CD4-positive, alpha-beta T cell treated with Interleukin-12 subunit alpha and Interleukin-12 subunit beta, for 1 hour (primary cell): ENCODE data around the gene CHST3.

Experiments
- DNase-seq: peaks from one replicate; pipeline ENCODE4 v3.0.0-alpha.2; 2020

CHST3 gene

DNA sequence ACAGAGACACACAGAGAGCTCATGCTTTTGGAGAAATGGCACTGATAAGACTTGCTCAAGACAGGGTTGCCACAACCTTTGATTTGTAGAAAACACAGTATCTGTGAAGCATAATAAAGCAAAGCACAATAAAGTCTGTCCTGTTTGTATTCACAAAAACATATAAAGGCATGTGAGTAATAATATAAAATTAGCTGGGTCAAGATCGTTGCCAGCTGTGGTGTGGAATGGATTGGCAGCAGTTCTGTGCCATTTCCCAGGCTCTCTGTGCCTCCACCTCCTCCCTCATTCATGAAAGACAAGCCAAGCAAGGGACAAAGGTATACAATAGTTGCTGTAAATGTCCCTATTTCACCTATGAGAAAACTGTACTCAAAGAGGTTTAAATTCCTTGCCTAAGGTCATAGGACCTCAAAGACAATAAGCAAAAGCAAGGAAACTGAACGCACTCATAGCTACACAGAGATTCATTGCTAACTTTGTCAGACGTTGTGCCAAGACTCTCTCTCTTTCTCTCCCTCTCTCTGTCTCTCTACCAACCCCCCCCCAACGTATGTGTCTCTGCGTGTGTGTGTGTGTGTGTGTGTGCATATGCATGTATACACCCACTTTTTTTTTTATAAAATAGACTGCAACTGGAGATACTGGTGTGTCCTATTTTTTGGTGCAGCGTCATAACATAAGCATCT, 31.8 kb downstream of the CHST3 start:
- DNase-seq: no peak

DNA sequence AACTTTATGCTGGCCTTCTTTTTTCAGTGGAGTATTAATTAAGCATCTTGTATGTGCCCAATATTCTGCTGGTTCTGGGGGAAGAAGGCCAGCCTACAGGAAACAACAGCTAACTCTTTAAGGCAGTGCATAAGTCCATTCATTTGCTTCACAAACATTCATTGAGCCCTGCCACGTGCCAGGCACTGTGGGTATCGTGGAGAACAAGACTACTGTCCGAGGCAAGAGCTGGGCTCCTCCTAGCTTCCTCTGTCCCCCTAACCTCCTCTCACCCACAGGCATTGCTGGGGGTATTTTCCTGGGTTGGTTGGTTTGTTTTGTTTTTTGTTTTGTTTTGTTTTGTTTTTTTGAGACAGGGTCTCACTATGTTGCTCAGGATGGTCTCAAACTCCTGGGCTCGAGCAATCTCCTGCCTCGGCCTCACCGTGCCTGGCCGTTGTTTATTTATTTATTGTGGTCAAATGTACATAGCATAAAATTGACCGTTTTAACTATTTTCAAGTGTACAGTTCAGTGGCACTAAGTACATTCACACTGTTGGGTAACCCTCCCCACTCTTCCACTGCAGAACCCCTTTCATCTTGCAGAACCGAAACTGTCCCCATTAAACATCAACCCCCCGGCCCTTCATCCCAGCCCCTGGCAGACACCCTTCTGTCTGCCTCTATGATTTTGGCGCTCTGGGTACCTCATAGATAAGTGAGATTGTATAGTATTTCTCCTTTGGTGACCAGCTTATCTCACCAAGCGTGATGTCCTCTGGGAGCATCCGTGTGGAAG, 32.6 kb downstream of the CHST3 start:
- no peak for DNase-seq

DNA sequence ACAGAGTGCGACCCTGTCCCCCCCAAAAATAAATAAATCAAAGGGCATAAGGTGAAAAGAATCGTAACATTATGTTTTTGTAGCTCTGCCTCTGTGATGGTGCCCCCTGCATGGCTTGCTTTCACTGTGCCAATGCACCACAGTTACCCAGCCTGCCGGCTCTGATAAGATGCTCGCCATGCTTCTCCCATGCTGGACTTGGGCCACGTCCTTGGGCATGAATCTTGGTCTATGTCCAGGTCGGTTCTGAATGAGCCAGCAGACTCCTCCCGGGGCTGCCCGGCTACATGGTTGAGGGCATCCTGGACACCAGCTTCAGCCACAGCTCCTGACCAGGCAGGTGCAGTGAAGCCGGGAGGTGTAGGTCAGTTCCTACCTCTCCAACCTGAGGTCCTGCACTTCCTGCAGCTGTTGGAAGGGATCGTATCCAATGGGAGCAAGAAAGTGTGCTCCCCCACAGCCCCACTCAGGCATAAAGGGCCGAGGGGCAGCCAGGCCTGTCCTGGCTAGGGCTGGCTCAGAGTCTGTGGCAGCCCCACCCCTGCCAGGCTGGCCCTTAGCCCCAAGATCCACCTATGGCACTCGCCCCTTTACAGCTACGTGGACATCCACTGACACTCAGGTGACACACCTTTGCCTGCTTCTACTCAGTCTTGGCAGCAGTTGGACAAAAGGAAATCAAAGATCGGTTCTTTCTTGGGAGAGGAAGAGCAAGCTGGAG, 34.1 kb downstream of the CHST3 start:
- no peak for DNase-seq

DNA sequence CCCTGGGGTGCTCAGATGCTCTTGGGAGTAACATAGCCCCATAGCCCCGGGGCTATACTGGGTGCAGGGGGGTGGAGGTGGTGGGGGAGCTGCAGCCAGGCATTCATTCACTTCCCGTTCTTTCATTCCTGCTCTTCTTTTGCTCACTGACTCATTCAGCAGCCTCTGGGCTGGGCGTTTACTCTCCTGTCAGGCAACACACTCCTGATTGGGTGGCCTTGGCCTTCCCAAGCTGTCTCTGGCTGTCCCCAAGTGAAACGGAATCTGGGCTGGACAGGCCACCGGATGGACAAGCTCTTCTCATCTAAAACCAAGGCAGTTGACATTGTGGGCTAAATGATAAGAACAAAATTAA, 34.6 kb downstream of the CHST3 start:
- no peak for DNase-seq

DNA sequence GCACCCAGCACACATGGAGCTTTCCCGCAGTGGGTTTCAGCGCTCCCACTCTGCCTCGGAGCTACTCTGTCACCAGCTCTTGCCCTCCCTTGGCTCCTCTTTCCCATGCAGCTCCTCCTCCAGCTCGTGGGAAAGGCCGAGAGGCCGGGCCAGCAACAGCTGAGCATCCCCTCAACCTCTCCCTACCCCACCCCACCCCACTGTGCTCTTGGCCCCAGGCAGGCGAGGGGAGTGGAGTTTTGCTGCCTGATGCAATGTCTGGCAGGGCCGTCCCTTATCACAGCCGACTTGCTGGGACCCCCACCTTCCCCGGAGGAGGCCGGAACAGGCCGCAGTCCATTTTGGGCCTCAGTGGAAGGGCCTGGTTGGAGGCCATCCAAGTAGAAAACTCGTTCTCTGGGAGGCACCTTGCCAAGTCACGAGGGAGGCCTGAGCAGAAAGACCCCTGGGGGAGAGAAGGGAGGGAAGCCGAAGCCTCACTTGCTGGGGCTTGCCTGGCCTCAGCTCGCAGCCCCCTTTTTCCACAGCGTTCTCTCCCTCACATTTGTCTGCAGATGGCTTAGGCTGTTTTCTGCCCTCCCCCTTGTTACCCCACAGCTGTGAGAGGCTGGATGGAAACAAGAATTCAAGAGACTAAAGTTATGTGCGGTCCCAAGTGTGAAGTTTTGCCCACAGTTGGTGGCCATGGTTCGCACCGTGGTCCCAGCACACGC, 35.3 kb downstream of the CHST3 start:
- no peak for DNase-seq

DNA sequence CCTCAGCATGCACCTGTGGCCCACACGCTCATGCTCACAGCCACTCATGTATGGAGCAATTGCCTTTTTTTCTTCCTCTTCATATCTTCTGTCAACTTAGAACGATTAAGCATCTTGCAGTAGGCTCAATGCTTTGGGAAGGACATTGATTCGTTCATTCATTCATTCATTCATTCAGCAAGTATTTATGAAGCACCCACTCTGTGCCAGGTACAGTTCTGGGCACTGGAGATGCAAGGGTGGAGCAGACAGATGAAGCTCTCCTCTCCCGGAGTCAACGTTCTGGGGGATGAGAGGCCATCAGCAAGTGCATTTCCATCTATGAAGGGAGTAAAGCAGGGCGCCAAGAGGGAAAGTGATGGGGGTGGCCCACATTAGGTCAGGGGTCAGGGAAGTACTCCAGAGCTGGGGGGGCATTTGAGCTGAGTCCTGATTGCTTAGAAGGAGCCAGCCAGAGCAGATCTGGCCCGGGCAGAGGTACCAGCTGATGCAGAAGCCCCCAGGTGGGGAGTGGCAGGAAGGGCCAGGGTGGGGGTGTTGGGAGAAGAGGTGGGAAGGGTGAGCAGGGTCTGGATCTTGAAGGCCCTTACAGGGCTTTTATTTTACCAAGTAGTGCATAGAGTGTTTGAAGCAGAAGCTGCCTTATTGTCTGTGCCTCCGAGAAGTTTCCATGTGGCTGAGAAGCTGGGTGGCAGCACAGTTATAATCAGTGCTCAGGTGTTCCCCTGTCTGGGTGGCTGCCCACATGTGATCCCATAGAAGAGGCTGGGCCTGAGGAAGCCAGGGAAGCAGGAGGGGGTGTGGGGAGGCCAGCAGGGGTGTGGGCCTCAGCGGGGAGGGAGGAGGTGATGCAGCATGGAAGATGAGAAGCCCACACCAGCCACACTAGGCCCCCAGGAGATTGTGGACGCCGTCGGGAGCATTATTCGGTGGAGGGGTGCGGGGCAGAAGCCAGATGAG, 36.2 kb downstream of the CHST3 start:
- DNase-seq: no peak

DNA sequence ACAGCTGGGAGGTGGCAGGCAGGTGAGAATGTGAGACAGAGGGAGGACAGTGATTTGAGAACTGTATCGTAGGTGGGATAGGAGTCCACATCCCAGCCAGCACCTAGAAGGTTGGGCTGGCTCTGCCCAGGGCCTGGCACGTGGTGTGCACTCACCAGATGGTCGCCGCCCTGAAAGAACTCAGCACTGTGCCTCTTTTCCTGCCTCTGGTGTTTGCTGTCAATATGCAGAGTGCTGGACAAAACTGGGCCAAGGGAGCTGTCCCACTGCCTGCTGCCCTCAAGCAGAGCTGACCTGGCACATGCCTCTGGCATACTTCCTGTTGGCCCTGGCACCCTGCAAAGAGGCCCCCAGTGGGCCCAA, 36.8 kb downstream of the CHST3 start:
- no peak for DNase-seq

DNA sequence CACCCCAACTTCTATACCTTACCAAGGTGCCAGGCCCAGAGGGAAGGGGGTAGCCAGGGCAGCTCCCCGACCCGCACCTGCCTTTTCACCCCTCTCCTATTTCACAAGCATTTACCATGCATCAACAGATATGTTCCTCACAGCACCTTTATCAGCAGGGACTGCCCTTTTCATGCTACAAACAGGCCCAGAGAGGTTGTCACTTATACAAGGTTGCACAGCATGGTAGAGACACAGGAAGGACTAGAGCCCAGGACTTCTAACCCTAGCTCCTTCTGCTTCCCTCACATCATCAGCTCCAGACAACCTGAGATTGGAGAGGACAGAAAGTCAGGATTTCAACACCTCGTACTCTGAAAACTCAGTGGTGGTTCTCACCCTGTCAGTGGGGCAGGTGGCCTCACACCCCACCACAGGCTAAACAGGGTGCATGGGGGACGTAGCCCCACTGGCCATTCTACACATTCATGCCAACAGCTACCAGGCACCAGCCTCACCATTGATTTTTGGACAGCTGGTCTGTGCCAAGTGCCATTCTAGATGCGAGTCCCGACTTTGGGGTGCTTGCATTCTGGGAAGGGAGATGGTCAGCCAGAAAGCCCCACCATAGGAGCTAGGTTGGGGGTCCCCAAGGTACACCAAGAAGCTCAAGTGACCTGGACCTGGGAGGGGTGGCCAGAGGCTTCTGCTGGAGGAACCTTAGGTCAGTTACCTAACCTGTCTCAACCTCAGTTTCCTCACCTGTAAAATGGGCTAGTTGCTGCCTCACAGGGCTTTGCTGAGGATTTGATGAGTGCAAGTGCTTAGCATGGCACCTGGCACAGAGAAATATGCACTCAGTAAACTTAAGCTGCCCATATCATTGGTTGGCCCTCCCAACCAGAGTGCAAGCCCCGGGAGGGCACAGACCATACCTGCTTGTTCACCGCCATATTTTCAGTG, 38.4 kb downstream of the CHST3 start:
- no peak for DNase-seq

DNA sequence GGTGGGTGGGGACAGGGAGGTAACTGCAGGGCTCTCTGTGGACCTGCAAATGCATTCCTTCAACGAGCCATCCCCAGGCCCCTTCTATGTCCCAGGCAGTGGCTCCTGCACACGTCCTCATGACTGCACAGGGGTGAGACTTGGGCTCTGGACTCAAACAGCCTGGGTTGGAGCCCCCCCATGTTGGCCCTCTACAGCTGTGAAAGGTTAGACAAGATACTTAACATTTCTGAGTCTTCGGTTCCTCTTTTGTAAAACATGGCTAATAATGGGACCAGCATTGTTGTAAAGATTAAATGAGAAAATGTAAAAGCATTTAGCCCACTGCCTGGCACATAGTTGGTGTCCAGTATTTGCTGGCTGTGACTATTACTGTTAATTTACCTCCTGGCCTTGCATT, 41.8 kb downstream of the CHST3 start:
- no peak for DNase-seq

DNA sequence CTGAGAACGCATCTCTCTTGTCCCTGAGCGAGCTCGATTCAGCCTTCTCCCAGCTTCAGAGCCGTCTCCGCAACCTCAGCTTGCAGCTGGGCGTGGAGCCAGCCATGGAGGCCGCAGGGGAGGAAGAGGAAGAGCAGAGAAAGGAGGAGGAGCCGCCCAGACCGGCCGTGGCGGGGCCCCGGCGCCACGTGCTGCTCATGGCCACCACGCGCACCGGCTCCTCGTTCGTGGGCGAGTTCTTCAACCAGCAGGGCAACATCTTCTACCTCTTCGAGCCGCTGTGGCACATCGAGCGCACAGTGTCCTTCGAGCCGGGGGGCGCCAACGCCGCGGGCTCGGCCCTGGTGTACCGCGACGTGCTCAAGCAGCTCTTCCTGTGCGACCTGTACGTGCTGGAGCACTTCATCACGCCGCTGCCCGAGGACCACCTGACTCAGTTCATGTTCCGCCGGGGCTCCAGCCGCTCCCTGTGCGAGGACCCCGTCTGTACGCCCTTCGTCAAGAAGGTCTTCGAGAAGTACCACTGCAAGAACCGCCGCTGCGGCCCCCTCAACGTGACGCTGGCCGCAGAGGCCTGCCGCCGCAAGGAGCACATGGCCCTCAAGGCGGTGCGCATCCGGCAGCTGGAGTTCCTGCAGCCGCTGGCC, 43.2 kb downstream of the CHST3 start:
- DNase-seq: no peak

DNA sequence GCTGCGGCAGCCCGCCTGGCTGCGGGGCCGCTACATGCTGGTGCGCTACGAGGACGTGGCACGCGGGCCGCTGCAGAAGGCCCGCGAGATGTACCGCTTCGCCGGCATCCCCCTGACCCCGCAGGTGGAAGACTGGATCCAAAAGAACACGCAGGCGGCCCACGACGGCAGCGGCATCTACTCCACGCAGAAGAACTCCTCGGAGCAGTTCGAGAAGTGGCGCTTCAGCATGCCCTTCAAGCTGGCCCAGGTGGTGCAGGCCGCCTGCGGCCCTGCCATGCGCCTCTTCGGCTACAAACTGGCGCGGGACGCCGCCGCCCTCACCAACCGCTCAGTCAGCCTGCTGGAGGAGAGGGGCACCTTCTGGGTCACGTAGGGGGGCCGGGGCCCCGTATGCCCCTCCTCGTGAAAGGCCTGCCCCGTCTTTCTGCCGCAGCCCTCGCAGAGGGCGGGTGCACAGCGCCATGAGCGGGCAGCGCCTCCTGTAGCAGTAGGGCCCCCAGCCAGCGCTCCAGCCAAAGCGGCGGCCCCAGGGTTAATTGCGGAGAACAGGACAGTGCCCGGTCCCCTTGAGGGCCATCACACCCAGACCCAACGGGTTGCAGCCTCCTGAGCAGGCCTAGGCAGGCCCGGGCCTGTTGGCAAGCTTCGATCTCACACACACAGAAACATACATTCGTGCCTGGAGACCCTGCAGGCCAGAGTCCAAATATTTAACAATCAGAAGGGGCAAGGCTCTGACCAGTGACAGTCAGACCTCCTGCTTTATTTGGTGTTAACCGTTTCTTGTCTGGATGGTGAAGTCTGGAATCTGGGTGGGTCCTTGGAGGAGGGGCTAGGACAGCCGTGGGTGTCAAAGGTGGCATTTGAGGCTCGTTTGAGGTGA, 44.1 kb downstream of the CHST3 start:
- no peak for DNase-seq

DNA sequence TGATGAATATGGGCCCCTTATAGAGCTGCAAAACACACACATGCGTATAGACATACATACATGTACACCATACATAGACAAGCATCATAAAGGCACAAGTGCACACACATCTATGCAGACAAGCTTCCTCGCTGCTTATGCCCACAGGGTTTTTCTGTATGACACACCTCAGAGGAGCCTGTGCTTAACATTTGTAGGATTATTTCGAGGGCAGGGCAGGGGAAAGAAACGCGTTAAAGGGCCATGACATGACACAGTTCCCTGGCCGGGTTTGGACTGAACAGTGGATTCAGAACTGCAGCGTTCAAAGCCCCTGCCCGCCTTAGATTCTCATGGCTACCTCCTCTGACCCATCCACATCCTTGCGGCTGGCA, 44.8 kb downstream of the CHST3 start:
- DNase-seq: no peak

DNA sequence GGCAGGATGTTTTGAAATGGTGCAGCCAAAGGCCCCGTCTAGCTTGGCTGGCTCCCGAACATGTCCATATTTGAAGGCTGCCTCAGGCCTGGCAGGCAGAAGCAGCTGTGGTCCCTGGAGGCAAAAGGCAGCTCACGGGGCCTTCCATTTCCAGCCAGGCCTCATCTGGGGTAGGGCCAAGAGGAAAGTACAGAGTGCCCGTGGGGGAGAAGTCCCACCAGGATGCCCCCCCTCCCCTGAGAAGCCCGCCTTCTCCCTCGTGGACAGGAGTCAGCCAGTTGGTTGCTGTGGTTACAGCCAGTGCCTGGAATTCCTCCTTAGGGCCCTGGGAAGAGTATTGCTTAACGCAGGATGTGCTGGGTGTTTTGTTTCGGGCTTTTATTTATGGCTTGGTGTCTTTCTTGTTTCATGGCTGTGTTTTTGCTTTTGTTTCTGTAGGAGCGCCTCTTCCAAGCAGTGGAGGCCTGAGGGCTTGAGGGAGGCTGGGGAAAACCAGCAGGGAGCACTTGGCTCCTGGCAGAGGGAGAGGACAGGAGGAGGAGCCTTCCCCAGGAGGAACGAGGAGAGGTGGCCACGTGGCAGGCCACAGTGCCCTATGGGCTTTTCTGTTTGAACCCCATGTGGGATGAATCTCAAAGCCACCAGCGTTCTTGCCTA, 45.4 kb downstream of the CHST3 start:
- no peak for DNase-seq

DNA sequence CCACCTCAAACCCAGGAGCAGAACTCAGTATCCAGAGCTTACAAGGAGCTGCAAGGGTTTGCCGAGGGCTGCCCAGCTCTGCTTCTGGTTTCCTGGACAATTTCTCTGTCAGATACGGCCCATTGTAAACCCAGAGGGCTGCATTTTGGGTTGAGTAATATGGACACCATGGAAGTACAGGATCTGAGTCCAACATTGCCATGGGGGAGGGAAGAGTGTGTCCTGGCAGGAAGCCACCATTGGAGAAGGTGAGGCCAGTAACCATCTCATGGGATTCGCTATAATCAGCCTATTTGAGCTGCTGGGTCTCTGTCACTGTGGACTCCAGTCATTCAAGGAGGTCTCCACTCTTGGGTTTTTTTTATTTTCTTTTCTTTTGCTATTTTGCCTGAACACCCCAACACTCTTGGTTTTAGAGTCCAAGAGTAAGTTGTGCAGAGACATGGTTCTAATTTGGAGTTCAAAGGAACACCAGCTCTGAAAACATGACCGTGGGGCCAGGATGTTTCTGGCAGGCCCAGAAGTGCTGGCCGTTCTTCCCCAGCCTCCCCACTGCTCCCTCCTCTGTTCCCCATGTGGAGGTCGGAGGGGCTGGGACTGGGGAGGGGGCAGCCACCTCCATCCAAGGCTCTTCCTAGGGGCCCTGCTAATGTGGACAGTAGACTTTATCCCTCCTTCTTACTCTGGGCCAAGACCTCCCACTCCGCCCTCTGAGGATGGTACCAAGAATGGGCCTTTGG, 46.2 kb downstream of the CHST3 start:
- no peak for DNase-seq

DNA sequence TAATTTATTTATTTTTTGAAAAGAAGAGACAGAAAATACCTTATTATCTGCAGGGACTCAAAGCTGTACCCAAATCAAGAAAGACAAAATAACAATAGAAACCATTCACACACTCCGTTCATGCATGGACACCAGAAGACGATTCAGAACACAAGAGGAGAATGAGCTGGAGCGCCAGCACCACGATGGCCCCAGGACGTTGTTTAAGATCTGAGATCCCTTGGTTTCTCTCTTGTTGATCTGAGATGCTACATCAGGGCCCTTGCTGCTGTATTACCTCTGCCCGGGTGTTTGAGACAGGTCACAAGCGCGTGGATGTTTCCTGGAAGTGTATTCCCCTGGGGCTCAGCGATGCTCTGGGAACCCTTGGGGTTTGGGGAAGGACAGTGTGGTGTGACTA, 46.8 kb downstream of the CHST3 start:
- no peak for DNase-seq

DNA sequence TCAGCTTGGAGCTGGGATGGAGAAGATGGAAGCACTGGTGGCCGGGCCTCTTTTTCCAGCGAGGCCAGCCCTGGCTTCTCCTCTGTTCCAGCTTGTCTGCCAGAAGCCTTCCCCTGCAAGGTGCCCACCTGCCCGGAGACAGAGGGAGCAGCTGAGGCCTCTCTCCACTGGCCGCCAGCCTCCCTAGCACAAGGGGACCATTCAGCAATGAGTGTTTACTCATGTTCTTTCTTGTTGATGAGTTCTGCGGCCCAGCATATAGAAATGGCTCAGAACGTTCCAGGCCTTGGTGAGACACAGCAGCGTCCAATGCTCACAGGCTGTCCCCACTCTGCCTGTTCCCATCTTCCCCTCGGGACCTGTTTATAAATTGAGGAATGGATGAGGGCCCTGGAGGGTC, 47.3 kb downstream of the CHST3 start:
- no peak for DNase-seq

DNA sequence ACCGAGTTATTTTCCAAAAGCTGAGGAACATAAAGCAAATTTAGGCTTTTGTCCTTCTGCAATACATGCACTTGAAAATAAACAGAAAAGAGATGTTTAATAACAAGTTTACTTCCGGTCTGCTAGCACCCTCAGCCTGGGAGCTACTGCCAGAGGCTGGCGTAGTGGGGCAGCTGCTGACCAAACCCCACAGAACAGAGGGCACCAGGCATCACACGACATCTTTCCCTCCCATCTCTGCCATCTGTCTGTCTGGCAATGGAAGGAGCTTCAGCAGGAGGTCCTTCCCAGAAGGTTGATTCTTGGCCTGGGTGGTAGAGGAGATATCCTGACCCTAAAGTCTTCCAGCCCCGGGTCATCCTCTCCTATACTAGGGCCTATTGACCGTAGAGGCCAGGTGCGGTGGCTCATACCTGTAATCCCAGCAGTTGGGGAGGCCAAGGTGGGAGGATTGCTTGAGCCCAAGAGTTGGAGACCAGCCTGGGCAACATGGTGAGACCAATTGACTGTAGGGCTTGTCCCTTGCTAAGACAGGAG, 47.8 kb downstream of the CHST3 start:
- no peak for DNase-seq

DNA sequence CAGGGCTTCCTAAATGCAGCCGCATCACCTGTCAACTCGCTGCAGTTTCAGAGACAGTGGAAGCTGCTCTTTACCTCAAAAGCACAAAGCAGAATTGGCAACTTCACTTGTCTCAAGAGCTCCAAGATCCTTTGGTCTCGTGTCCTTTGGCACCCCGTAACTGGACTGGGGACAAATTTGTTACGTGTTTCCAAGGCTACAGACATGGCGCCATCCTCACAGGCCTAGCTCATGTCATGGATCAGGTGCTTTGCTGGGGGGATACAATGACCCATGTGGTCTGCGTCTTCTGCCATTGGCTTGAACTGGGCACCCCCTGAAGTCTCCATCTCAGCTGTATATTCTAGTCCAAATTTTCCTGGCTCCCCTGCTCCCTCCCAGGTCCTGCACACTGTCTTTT, 48.6 kb downstream of the CHST3 start:
- no peak for DNase-seq
